ENCODE data around the gene MSANTD3. TPM values are rescaled to one million over a fixed set of nuclear protein-coding genes. Genes with fewer than 3 reads are reported as not detected.

The MSANTD3 gene
- total and polyA plus RNA-seq, 9 of the 15 experiments (the other 6 are each of a cell fraction or from before 2014, with no cell fraction given) = 9.4 to 28.7 (median 22.3) TPM

GRCh38 chr9:100428871-100429654 lies 2.1 kb downstream of the MSANTD3 start (continued):
- TF ChIP-seq DMBX1 (CRISPR knock-in tag; IDR thresholded peaks at IDR 0.05; ENCODE audit: borderline replicate concordance) (no peak), PHB2 (IDR thresholded peaks at IDR 0.05; ENCODE audit: low read depth) (no peak), HIVEP1 (CRISPR knock-in tag; IDR thresholded peaks at IDR 0.05) (no peak), TCFL5 (CRISPR knock-in tag; conservative IDR thresholded peaks at IDR 0.05) (no peak), SOX6 (IDR thresholded peaks at IDR 0.05) (peak; percentile 52; the same call in 1 of the 2 replicates), SNIP1 (IDR thresholded peaks at IDR 0.05; ENCODE audit: low read depth) (no peak), HMGXB4 (CRISPR knock-in tag; IDR thresholded peaks at IDR 0.05) (no peak), ZNF23 (CRISPR knock-in tag; IDR thresholded peaks at IDR 0.05) (no peak), THRA (IDR thresholded peaks at IDR 0.05) (no peak), SIN3B (IDR thresholded peaks at IDR 0.05; ENCODE audit: low read depth) (no peak), TAF7 (tag; IDR thresholded peaks at IDR 0.05) (no peak), ZNF785 (CRISPR knock-in tag; IDR thresholded peaks at IDR 0.05) (no peak), BCOR (IDR thresholded peaks at IDR 0.05) (no peak), CSDE1 (IDR thresholded peaks at IDR 0.05) (no peak), NFRKB (IDR thresholded peaks at IDR 0.05; ENCODE audit: low read depth) (no peak), MAFK (IDR thresholded peaks at IDR 0.05; ENCODE audit: low read length) (peak; percentile 74), THRB (CRISPR knock-in tag; conservative IDR thresholded peaks at IDR 0.05) (no peak), OTX1 (CRISPR knock-in tag; IDR thresholded peaks at IDR 0.05) (no peak), JUNB (CRISPR knock-in tag; conservative IDR thresholded peaks at IDR 0.05) (peak; percentile 89), DACH1 (IDR thresholded peaks at IDR 0.05; ENCODE audit: partially characterized antibody) (no peak)
- TF ChIP-seq, protein P1, sequence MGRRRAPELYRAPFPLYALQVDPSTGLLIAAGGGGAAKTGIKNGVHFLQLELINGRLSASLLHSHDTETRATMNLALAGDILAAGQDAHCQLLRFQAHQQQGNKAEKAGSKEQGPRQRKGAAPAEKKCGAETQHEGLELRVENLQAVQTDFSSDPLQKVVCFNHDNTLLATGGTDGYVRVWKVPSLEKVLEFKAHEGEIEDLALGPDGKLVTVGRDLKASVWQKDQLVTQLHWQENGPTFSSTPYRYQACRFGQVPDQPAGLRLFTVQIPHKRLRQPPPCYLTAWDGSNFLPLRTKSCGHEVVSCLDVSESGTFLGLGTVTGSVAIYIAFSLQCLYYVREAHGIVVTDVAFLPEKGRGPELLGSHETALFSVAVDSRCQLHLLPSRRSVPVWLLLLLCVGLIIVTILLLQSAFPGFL (CRISPR knock-in tag; IDR thresholded peaks at IDR 0.05) = no peak
- TF ChIP-seq, protein P2, sequence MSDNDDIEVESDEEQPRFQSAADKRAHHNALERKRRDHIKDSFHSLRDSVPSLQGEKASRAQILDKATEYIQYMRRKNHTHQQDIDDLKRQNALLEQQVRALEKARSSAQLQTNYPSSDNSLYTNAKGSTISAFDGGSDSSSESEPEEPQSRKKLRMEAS (CRISPR knock-in tag; IDR thresholded peaks at IDR 0.05) = no peak

Data from K562 (cell line).